Fibroblast of pulmonary artery (primary cell): ENCODE results near the gene MTMR2.

Experiments
- DNase-seq: peaks from one replicate; pipeline ENCODE4 v3.0.0-alpha.2; 2010; ENCODE audit warnings: low read depth
- H3K4me3 ChIP-seq: replicated peaks from 2 replicates; pipeline ENCODE4 v1.5.1; 2011; ENCODE audit warnings: low read depth, mild to moderate bottlenecking, control low read depth, low read length, moderate library complexity
- TF ChIP-seq, protein P1 (sequence below): IDR thresholded peaks from 2 replicates; pipeline ENCODE4 v1.5.1; 2011; ENCODE audit warnings: mild to moderate bottlenecking, control low read depth, low read length, inconsistent platforms; ENCODE audit errors: missing control alignments

Gene MTMR2

DNA sequence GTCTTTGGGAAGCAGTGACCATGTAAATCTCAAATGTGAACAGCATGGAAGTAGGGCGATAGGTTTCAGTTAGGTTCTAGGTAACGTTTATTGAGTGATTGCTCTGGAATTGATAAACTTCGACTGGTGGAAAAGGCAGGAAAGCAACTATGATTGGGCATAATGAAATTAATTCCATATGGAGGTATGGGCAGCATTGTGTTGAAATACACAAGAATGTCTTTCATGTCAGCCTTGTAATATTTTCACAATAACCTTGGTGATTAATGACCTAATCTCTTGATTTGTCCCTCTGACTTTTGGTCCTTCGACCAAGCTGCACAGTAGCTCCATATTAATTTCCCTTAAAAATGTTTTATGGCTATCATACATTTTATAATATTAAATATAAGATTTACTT is 130.8 kb downstream of the MTMR2 start:
- H3K4me3 ChIP-seq, result no peak overlapping the region
- TF ChIP-seq, protein P1, sequence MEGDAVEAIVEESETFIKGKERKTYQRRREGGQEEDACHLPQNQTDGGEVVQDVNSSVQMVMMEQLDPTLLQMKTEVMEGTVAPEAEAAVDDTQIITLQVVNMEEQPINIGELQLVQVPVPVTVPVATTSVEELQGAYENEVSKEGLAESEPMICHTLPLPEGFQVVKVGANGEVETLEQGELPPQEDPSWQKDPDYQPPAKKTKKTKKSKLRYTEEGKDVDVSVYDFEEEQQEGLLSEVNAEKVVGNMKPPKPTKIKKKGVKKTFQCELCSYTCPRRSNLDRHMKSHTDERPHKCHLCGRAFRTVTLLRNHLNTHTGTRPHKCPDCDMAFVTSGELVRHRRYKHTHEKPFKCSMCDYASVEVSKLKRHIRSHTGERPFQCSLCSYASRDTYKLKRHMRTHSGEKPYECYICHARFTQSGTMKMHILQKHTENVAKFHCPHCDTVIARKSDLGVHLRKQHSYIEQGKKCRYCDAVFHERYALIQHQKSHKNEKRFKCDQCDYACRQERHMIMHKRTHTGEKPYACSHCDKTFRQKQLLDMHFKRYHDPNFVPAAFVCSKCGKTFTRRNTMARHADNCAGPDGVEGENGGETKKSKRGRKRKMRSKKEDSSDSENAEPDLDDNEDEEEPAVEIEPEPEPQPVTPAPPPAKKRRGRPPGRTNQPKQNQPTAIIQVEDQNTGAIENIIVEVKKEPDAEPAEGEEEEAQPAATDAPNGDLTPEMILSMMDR, result no peak
- no peak for DNase-seq

- DNase-seq, result no peak
- TF ChIP-seq, protein P1, result no peak
- no peak overlapping the region for H3K4me3 ChIP-seq
Observed at GRCh38 chr11:95792700-95793099, 131.2 kb downstream of the MTMR2 start.

DNA sequence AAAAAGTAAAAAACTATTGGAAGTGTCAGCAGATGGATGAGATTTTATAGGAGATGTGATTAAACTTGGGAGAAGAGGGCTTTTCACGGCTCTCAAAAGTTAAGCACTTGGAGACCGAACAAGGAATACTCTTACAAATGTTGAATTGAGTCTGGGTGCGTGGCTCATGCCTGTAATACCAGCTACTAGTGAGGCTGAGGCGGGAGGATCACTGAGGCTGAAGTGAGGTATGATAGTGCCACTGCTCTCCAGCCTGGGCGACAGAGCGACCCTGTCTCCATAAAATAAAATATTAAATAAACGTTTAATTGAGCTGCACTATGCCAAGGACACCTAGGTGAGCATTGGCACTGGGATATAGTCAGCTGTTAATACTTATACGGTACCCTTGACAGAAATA is 131.7 kb downstream of the MTMR2 start:
- TF ChIP-seq, protein P1, result no peak
- DNase-seq, result no peak
- no peak overlapping the region for H3K4me3 ChIP-seq

- H3K4me3 ChIP-seq, result peak overlapping the region; percentile 93
- TF ChIP-seq, protein P1, result no peak
- DNase-seq, result no peak
Observed at GRCh38 chr11:95791709-95792033, 132.2 kb downstream of the MTMR2 start.

DNA sequence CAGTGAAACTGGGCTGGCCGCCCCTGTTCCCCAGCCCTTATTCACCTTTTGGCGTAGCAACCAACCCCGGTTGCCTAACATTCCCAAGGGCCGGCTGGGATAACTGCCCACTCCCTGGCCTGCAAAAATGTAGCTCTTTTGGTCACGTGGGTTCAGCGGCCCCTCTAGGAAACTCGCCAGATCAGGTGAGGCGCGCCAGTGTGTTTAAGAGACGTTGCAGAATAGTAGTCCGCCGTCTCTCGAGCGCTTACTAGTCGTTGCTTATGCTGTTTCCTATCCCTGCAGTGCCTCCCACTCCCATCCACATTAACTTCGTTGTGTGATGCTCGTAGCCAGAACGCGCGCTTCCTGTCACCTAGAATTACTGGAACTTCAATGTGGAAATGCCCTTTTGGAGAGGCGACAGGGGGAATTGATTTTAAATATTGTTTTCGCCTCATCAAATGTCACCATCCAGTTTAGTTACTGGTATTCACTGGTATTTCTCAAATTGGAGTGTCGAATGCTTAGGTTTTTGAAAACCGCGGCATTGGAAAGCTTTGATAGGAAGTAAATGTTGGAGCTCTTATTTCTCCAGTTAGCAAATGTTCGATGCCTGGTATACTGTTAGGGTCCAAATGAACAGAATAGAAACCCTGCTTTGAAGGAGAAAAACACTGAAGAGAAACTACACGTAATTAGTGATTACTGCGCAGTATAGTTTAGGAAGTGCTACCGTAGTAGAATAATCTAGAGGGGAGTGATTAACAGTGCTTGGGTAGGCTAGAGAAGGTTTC is 132.8 kb downstream of the MTMR2 start:
- H3K4me3 ChIP-seq, result peak overlapping the region; percentile 93
- TF ChIP-seq, protein P1, result no peak
- DNase-seq, result peak; percentile 71

DNA sequence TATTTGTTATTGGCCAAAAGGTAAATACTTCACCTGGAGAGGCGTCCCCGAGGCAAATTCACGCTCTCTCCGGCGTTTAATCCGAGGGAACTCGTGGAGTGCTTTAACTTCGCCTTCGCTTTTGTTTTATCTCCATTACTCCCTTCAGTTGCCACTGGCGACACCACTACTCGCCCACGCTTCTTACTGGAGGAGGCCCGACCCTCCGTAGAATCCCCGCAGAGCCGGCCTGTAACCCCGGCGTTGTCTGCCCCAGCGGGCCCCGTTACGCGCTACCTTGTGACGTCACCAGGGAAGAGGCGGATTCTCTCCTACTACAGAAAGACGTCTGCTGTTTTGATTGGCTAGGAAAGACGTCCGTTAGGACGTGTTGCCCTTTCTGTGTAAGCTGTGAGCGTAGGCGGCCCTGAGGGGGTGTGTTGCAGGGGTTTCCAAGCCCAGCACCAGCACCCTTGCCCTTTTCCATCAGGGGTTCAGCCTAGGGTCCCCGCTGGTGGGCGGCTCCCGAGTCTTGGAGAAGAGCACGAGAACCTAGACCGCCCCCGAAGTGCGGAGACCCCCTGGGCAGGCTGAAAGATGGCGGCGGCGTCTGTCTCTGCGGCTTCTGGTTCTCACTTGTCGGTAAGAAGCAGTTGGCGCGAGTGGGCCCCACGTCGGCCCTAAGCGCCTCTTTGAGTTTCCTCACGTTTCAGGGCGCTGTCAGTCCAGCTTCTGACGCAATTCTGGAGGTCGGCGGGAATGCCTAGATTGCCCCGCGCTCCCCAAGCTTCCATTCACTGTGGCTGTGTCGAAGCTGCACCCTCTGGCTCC is 133.6 kb downstream of the MTMR2 start, which contains the start of gene CEP57:
CEP57 (plus strand) TSS at position 376 of the 810 bp plus-strand sequence; CDS start at position 577, 201 bp downstream.
- H3K4me3 ChIP-seq, result peak within 1 kb of the TSS; percentile 93
- TF ChIP-seq, protein P1, result no peak
- peak; percentile 99 for DNase-seq
